Astrocyte (in vitro differentiated cells and primary cell): ENCODE data around the gene OSTF1.

ENCODE experiments used
- CTCF ChIP-seq: IDR thresholded peaks from 2 replicates; pipeline ENCODE4 v1.5.1; 2011; ENCODE audit warnings: low read depth, mild to moderate bottlenecking, inconsistent platforms, low read length, moderate library complexity; ENCODE audit not compliant: insufficient read depth
- EZH2 ChIP-seq: IDR thresholded peaks from 2 replicates; pipeline ENCODE4 v1.6.1; 2012; ENCODE audit warnings: mild to moderate bottlenecking, low read length, inconsistent platforms; ENCODE audit not compliant: insufficient read depth

DNA sequence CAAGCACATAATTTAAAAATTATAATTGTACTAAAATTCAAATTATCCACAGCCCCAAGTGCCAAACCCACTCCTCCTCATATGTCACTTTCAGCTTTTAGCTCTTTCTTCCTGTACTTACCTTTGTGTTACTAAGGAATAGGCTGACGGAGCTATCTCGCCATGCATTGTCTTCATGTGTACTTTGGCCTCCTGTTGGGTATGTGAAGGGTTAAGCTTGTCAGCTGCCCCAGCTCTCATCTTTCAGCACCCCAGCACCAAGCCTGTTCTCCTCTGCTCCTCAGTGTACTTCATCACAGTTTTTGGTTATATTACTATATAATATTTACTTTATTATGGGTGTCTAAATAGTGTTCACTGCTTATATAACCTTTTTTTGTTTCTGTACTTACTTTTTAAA lies 46.2 kb downstream of the OSTF1 start:
- no peak for TF ChIP-seq CTCF
- no peak for TF ChIP-seq EZH2
